NB4 (cell line): ENCODE data around the gene DRICH1.
"Not testable (repeated sequence)": the region's sequence is repeated elsewhere in the genome, so short reads cannot be mapped to it uniquely, and the experiment has no call there.

ENCODE experiments used
- DNase-seq: peaks from one replicate; pipeline ENCODE4 v3.0.0; 2010; ENCODE audit warnings: low read depth
- H3K4me3 ChIP-seq: one replicate; pipeline ENCODE4 v1.5.1; 2011; ENCODE audit warnings: mild to moderate bottlenecking, low read depth, low read length, moderate library complexity
- CTCF ChIP-seq: IDR thresholded peaks from one replicate; pipeline ENCODE4 v1.5.1; 2012; ENCODE audit warnings: low read depth, low read length
- MAX ChIP-seq: IDR thresholded peaks from 2 replicates; pipeline ENCODE4 v1.6.1; 2011; ENCODE audit warnings: low read depth, low read length
- MYC ChIP-seq: IDR thresholded peaks from 2 replicates; pipeline ENCODE4 v1.6.1; 2011; ENCODE audit warnings: low read depth, low read length
- POLR2A ChIP-seq: IDR thresholded peaks from 2 replicates; pipeline ENCODE4 v1.6.1; 2011; ENCODE audit warnings: mild to moderate bottlenecking; ENCODE audit not compliant: insufficient read length; ENCODE audit errors: extremely low read depth

Gene DRICH1

GRCh38 chr22:23632178-23632577 lies at the start of gene DRICH1:
Gene DRICH1, minus strand, starts transcription at chr22:23632321. Its CDS starts 298 bp downstream, at chr22:23632023.
- no peak for TF ChIP-seq CTCF
- TF ChIP-seq MYC, result no peak
- no peak for TF ChIP-seq MAX
- no peak for TF ChIP-seq POLR2A
- no peak for DNase-seq
- no peak within 1 kb of the TSS for H3K4me3 ChIP-seq

- no peak overlapping the region for H3K4me3 ChIP-seq
- no peak for DNase-seq
- TF ChIP-seq POLR2A (no peak), MAX (no peak), MYC (no peak), CTCF (no peak)
Measured at GRCh38 chr22:23681026-23681809, 49.1 kb upstream of the DRICH1 start.

GRCh38 chr22:23678133-23678532 lies 46.0 kb upstream of the DRICH1 start:
- no peak for DNase-seq
- H3K4me3 ChIP-seq, result no peak overlapping the region
- no peak for TF ChIP-seq CTCF
- TF ChIP-seq MYC, result no peak

GRCh38 chr22:23677701-23677995 lies 45.5 kb upstream of the DRICH1 start:
- TF ChIP-seq CTCF (no peak), POLR2A (no peak), MYC (no peak), MAX (no peak)
- no peak for DNase-seq
- H3K4me3 ChIP-seq, result no peak overlapping the region

GRCh38 chr22:23676841-23677700 lies 45.0 kb upstream of the DRICH1 start:
- not testable (repeated sequence) for DNase-seq

GRCh38 chr22:23675502-23676415 lies 43.6 kb upstream of the DRICH1 start:
- TF ChIP-seq MYC (no peak), POLR2A (no peak), CTCF (no peak)
- no peak for DNase-seq
- no peak overlapping the region for H3K4me3 ChIP-seq

More at GRCh38 chr22:23676841-23677700, 45.0 kb upstream of the DRICH1 start:
- not testable (repeated sequence) for H3K4me3 ChIP-seq

- not testable (repeated sequence) for H3K4me3 ChIP-seq, DNase-seq
Measured at GRCh38 chr22:23674886-23675501, 42.9 kb upstream of the DRICH1 start.
